HS-5 (cell line): Measurements from ENCODE around the gene F8A1.
"Not testable (repeated sequence)": the region's sequence is repeated elsewhere in the genome, so short reads cannot be mapped to it uniquely, and the experiment has no call there.

Experiments
- DNase-seq: peaks from one replicate; pipeline ENCODE4 v3.0.0-alpha.2; 2012; ENCODE audit warnings: low read depth

F8A1 gene

GRCh38 chrX:154886069-154886788 is at the start of gene F8A1:
Gene F8A1 (plus strand): TSS chrX:154886355. CDS start chrX:154886375, 20 bp downstream.
- DNase-seq, result not testable (repeated sequence)

- peak; percentile 9 for DNase-seq
These were observed 45.3 kb upstream of the F8A1 start for GRCh38 chrX:154840856-154841255.

GRCh38 chrX:154850957-154851611 is 35.1 kb upstream of the F8A1 start:
- no peak for DNase-seq

- DNase-seq, result no peak
These were observed 30.9 kb upstream of the F8A1 start for GRCh38 chrX:154855256-154855655.

GRCh38 chrX:154868522-154868921 is 17.6 kb upstream of the F8A1 start:
- not testable (repeated sequence) for DNase-seq

- DNase-seq, result no peak
These were observed 12.8 kb upstream of the F8A1 start for GRCh38 chrX:154873329-154873728.

GRCh38 chrX:154884069-154884468 is 2.1 kb upstream of the F8A1 start:
- DNase-seq, result not testable (repeated sequence)

GRCh38 chrX:154885057-154885456 is 1.1 kb upstream of the F8A1 start:
- DNase-seq, result not testable (repeated sequence)

GRCh38 chrX:154885549-154885948 is 606 bp upstream of the F8A1 start:
- not testable (repeated sequence) for DNase-seq

GRCh38 chrX:154886789-154887221 is 650 bp downstream of the F8A1 start:
- not testable (repeated sequence) for DNase-seq

- DNase-seq, result no peak
These were observed 5.0 kb downstream of the F8A1 start for GRCh38 chrX:154890990-154891639.

GRCh38 chrX:154892296-154892695 is 6.1 kb downstream of the F8A1 start:
- DNase-seq, result no peak

GRCh38 chrX:154900323-154900722 is 14.2 kb downstream of the F8A1 start:
- DNase-seq, result no peak

GRCh38 chrX:154902408-154902807 is 16.3 kb downstream of the F8A1 start:
- no peak for DNase-seq

GRCh38 chrX:154908821-154909220 is 22.7 kb downstream of the F8A1 start:
- no peak for DNase-seq

- not testable (repeated sequence) for DNase-seq
These were observed 23.9 kb downstream of the F8A1 start for GRCh38 chrX:154910048-154910447.

- DNase-seq, result not testable (repeated sequence)
These were observed 24.4 kb downstream of the F8A1 start for GRCh38 chrX:154910528-154910927.

GRCh38 chrX:154914052-154914451 is 27.9 kb downstream of the F8A1 start:
- DNase-seq, result no peak

- DNase-seq, result peak; percentile 45
These were observed 31.9 kb downstream of the F8A1 start for GRCh38 chrX:154918060-154918483.

- not testable (repeated sequence) for DNase-seq
These were observed 38.6 kb downstream of the F8A1 start for GRCh38 chrX:154924771-154925170.
